Activated B cell treated with CpG ODN at 0.5 μM for 24 hours (primary cell): ENCODE measurements around the gene LRRC31. TPM values are rescaled to one million over a fixed set of nuclear protein-coding genes. Genes with fewer than 3 reads are reported as not detected.
A peak's percentile ranks its signal among the peaks of the same experiment; 100 is the strongest.

ENCODE experiments used
- ATAC-seq: fragments of 200-7000 bp; cut with Tn5 transposase; one replicate; pipeline ENCODE4 v1.10.0; 2021; ENCODE audit warnings: low read depth, mild to moderate bottlenecking, moderate library complexity
- CTCF ChIA-PET: fragments of 350-600 bp; sonication (Branson Sonifier 250); formaldehyde crosslinking; loops from one replicate; lab custom pipeline; 2021; ENCODE audit warnings: antibody characterized with exemption; lab: Charles Lee
- POLR2A ChIA-PET: fragments of 350-600 bp; sonication (Branson Sonifier 250); formaldehyde crosslinking; loops from one replicate; lab custom pipeline; 2021; ENCODE audit warnings: antibody characterized with exemption; lab: Charles Lee
- DNase-seq: peaks from one replicate; pipeline ENCODE4 v3.0.0; 2022
- H3K27ac Mint-ChIP-seq: one replicate; pipeline ENCODE4 v1.8.0; 2020; ENCODE audit warnings: mixed read lengths
- H3K27me3 Mint-ChIP-seq: one replicate; pipeline ENCODE4 v1.8.0; 2021; ENCODE audit warnings: mixed read lengths
- H3K36me3 Mint-ChIP-seq: one replicate; pipeline ENCODE4 v1.8.0; 2021; ENCODE audit warnings: low read depth, mixed read lengths
- H3K4me1 Mint-ChIP-seq: one replicate; pipeline ENCODE4 v1.8.0; 2021; ENCODE audit warnings: mixed read lengths
- H3K4me3 Mint-ChIP-seq: one replicate; pipeline ENCODE4 v1.8.0; 2020; ENCODE audit warnings: mild to moderate bottlenecking, mixed read lengths
- H3K9me3 Mint-ChIP-seq: one replicate; pipeline ENCODE4 v1.8.0; 2020; ENCODE audit warnings: mixed read lengths
- intact Hi-C: fragments of 100-400 bp; cut with micrococcal nuclease; formaldehyde crosslinking; loops from one replicate; pipeline ENCODE4 v1.15.1; 2024
- total RNA-seq: library from RNA; stranded (reverse); gene quantifications from 2 replicates; pipeline ENCODE4 v1.2.3, GENCODE V29; 2022
- TF ChIP-seq, protein P1 (sequence below): fragments of 200-600 bp; IDR thresholded peaks from one replicate; pipeline ENCODE4 v1.8.0; 2022; ENCODE audit warnings: antibody characterized with exemption, mild to moderate bottlenecking

Gene LRRC31
- total RNA-seq, 1 donor from 2014 or later, result not detected

DNA sequence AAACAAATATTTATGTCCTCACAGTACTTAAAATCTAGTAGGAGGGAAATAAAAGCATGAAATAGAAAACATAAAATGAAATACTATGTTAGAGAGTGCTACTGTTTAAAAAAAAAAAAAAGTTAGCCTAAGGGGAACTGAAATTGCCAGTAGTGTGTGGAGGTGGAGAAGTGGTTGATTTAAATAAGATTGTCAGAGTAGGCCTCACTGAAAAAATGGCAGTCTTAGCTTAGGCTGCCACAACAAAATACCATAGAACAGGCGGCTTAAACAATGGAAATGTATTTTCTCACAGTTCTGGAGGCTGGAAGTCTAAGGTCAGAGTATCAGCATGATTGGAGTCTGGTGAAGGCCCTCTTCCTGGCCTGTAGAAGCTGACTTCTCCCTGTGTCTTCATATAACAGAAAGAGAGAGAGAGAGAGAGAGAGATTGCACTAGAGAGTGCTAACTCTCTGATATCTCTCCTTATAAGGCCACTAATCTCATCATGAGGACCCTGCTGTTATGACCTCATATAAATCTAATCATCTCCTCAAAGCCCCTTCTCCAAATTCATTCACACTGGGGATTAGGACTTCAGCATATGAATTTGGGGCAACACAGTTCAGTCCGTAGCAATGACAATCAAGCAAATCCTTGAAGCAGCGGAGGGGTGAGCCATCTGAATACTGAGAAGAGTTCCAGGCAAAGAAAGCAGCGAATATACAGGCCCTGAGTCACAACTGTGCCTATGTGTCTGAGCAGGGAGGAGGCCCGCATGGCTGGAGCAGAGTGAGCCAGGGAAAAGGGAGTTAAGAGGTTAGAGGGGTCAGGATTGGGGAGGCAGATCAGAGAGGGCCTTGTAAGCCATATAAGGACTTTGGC, 33.4 kb downstream of the LRRC31 start:
- Mint-ChIP-seq H3K9me3 (no peaks in the 10 kb centered on the region), H3K27ac (peak overlapping the region; percentile 97), H3K4me1 (peaks cover 38% of the 10 kb centered on the region), H3K27me3 (no peaks in the 10 kb centered on the region), H3K4me3 (peak overlapping the region; percentile 44), H3K36me3 (no peaks in the 10 kb centered on the region)
- TF ChIP-seq, protein P1, sequence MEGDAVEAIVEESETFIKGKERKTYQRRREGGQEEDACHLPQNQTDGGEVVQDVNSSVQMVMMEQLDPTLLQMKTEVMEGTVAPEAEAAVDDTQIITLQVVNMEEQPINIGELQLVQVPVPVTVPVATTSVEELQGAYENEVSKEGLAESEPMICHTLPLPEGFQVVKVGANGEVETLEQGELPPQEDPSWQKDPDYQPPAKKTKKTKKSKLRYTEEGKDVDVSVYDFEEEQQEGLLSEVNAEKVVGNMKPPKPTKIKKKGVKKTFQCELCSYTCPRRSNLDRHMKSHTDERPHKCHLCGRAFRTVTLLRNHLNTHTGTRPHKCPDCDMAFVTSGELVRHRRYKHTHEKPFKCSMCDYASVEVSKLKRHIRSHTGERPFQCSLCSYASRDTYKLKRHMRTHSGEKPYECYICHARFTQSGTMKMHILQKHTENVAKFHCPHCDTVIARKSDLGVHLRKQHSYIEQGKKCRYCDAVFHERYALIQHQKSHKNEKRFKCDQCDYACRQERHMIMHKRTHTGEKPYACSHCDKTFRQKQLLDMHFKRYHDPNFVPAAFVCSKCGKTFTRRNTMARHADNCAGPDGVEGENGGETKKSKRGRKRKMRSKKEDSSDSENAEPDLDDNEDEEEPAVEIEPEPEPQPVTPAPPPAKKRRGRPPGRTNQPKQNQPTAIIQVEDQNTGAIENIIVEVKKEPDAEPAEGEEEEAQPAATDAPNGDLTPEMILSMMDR, result no peak
- DNase-seq, result no peak
- ChIA-PET CTCF (interaction anchor here (0.7 to 0.8 kb wide), 2 partner anchors 10 to 24 kb away, joined by 3 to 5 read pairs; partner anchors contain the start of genes LRRC34 and LRRIQ4), POLR2A (interaction anchor here (0.6 to 2.2 kb wide), 12 partner anchors 10 to 520 kb away, joined by 3 to 20 read pairs (median 6); partner anchors contain the start of genes LRRC34, LRRIQ4, MYNN and SEC62)
- intact Hi-C loops, result loop anchor here (1.0 to 2.0 kb wide), 3 partner anchors 10 to 64 kb away; partner anchors contain the start of gene MYNN
- peak; percentile 93 for ATAC-seq

DNA sequence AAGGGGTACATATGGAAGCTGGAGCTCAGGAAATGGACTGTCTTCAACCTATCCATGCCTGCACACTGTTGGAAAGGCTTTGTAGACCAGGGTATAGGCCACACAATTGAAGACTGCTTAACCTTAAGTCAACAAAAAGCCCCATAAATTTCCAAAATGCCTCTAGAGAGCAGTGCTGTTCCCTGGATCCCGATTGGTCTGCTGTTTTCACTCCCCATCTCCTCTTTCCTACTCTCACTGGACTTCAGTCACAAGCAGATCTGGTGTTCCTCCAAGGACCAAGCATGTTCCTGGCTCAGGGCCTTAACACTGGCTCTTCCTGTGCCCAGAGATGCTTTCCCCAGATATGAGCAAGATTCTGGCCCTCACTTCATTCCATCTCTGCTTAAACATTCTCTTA, 34.2 kb downstream of the LRRC31 start:
- POLR2A ChIA-PET, result interaction anchor here (0.7 to 2.2 kb wide), 10 partner anchors 11 to 521 kb away, joined by 3 to 20 read pairs (median 6); partner anchors contain the start of genes LRRC34, LRRIQ4, MYNN and SEC62
- H3K27ac Mint-ChIP-seq, result peak overlapping the region; percentile 97
- CTCF ChIA-PET, result interaction anchor here (1.8 kb wide), 1 partner anchor 21 kb away, joined by 4 read pairs; no protein-coding TSS in a partner anchor
- intact Hi-C loops, result no loop called here
- peak overlapping the region; percentile 44 for H3K4me3 Mint-ChIP-seq
- no peaks in the 10 kb centered on the region for H3K27me3 Mint-ChIP-seq
- H3K36me3 Mint-ChIP-seq, result no peaks in the 10 kb centered on the region
- TF ChIP-seq, protein P1, result no peak
- ATAC-seq, result no peak
- peaks cover 30% of the 10 kb centered on the region for H3K4me1 Mint-ChIP-seq
- no peaks in the 10 kb centered on the region for H3K9me3 Mint-ChIP-seq
- no peak for DNase-seq

DNA sequence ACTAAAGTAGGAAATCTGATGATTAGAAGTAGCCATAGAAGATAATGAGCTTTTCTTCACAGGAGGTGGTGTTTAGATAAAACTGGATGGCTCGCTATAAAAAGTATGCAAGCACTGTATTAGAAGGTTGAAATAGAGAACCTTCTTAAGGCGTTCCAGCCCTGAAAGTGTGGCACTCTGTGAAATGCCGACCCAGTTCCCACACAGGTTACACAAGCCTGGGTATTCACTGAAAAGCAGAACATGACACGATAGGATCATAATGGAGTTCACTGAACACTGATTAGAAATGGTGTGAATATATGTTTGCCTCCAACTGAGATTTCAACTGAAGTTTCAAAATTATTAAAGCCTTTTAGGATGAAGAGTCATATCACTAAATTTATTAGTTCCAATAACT, 42.0 kb downstream of the LRRC31 start:
- H3K27me3 Mint-ChIP-seq, result no peaks in the 10 kb centered on the region
- H3K27ac Mint-ChIP-seq, result no peak overlapping the region
- ATAC-seq (no peak), DNase-seq (no peak)
- TF ChIP-seq, protein P1, result no peak
- H3K36me3 Mint-ChIP-seq, result no peaks in the 10 kb centered on the region
- ChIA-PET CTCF (no interaction called here), POLR2A (no interaction called here)
- peaks cover 4% of the 10 kb centered on the region for H3K4me1 Mint-ChIP-seq
- H3K4me3 Mint-ChIP-seq, result no peak overlapping the region
- no peaks in the 10 kb centered on the region for H3K9me3 Mint-ChIP-seq
- intact Hi-C loops, result no loop called here

GRCh38 chr3:169825316-169825715, 44.4 kb downstream of the LRRC31 start:
- no peak for DNase-seq
- H3K9me3 Mint-ChIP-seq, result no peaks in the 10 kb centered on the region
- intact Hi-C loops, result no loop called here
- ATAC-seq, result no peak
- H3K4me3 Mint-ChIP-seq, result no peak overlapping the region
- no peak overlapping the region for H3K27ac Mint-ChIP-seq
- ChIA-PET CTCF (interaction anchor here (1.2 kb wide), 1 partner anchor 9 kb away, joined by 3 read pairs; no protein-coding TSS in a partner anchor), POLR2A (interaction anchor here (0.7 kb wide), 1 partner anchor 9 kb away, joined by 3 read pairs; no protein-coding TSS in a partner anchor)
- TF ChIP-seq, protein P1, result no peak
- peaks cover 4% of the 10 kb centered on the region for H3K4me1 Mint-ChIP-seq
- no peaks in the 10 kb centered on the region for H3K36me3 Mint-ChIP-seq
- no peaks in the 10 kb centered on the region for H3K27me3 Mint-ChIP-seq

GRCh38 chr3:169822983-169823382, 46.8 kb downstream of the LRRC31 start:
- TF ChIP-seq, protein P1, result no peak
- no peak overlapping the region for H3K27ac Mint-ChIP-seq
- no peak for ATAC-seq
- POLR2A ChIA-PET, result interaction anchor here (1.2 kb wide), 1 partner anchor 12 kb away, joined by 4 read pairs; no protein-coding TSS in a partner anchor
- H3K36me3 Mint-ChIP-seq, result no peaks in the 10 kb centered on the region
- peaks cover 7% of the 10 kb centered on the region for H3K4me1 Mint-ChIP-seq
- no peaks in the 10 kb centered on the region for H3K27me3 Mint-ChIP-seq
- no peaks in the 10 kb centered on the region for H3K9me3 Mint-ChIP-seq
- no peak overlapping the region for H3K4me3 Mint-ChIP-seq
- no peak for DNase-seq
- intact Hi-C loops, result no loop called here
- CTCF ChIA-PET, result no interaction called here
